Fibroblast of skin of left biceps (primary cell): ENCODE results near the gene KCTD6.

Source experiments
- DNase-seq, 2 experiments: peaks; one replicate each; pipeline ENCODE4 v3.0.0-alpha.2; 2013; ENCODE audit warnings: low read depth in 2 of 2

Gene KCTD6

GRCh38 chr3:58485801-58486435, 6.0 kb upstream of the KCTD6 start:
- no peak for DNase-seq

DNA sequence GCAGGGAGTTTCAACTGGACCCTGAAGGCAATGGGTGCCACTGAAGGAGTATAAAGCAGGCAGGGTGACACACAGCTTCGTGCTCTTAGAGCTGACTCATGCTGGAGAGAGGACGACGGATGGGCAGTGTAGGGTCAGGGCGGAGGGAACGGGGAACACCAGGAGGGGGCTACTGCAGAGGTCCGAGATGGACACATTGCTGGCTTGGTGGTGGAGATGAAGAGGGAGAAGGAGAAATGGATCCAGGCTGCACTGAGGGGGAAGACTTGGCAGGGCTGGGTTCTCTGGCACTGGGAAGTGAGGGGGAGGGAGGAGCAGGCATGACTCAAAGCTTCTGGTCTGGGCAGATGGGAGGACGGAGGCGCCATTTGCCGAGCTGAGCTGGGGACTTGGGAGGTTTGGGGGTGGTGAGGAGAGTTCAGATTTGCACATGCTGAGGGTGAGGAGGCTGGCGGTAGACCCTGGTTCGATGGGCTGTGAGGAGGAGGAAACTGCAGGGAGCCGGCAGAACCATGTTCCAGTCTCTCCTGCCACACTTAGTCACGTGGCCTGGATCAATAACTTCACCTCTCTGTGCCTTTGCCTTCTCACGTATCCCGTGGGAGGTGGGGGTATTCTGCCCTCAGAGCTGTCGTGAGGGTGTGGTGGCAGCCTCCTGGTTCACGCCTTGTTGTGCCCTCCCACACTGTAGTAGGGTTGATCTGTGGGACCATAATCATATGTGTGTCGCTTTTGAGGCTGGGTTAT, 4.6 kb upstream of the KCTD6 start:
- DNase-seq: no peak

DNA sequence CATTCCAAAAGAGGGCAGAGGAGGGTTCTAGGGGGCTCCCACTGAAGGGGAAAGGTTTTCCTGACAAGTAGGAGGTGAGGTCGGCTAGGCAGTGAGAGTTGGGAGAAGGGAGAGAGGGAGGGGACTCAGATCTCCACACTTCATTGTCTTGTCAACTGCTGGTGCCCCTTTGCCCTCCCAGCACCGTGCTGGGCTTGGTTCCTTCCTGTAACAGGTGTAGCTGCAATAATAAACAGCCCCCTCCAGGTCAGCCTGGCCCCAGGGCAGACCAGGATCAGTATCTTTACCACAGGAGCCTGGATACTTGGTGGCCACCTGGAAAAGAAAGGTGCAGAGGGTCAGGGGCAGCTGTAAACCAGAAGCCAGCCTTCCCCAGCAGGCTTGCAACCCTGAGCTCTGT, 2.9 kb upstream of the KCTD6 start:
- DNase-seq: no peak

GRCh38 chr3:58490860-58491501, 915 bp upstream of the KCTD6 start:
- no peak for DNase-seq

DNA sequence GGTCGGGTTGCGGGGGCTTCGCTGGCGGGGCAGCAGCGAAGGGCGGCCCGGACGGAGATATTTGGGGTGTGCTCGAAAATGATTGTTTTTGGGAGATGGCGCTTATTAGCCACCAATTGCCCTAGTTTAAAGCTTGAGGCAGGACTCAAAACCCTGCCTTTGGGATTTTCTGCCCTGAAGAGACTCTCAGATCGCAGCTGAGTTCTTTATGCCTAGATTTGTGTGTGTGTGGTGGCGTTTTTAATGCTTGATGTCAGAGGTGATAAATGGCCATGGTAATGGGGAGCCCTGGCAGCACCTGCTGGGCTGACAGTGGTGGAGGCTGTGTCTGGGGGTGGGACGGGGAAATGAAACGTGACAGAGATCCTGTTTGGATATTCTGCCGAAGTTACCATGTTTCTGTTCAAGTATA, 604 bp downstream of the KCTD6 start:
- no peak for DNase-seq

DNA sequence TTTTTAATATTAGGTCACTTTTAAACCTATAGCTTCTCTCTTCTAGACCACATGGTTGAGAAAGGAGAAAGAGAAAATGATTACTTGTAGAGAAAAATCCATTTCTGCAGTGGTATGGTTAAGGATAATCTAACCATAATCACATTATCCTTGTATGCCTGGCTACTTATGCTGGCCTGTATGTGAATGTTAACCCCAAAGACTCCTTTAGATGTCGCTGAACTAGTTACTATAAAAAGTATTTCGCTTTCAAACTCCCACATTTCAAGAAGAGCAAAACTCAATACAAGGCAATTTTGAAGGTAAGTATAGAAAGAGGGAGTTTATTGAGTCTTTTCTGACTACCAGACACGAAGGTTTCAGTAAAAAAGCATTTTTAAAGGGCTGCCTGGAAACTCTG, 2.2 kb downstream of the KCTD6 start:
- DNase-seq: no peak

DNA sequence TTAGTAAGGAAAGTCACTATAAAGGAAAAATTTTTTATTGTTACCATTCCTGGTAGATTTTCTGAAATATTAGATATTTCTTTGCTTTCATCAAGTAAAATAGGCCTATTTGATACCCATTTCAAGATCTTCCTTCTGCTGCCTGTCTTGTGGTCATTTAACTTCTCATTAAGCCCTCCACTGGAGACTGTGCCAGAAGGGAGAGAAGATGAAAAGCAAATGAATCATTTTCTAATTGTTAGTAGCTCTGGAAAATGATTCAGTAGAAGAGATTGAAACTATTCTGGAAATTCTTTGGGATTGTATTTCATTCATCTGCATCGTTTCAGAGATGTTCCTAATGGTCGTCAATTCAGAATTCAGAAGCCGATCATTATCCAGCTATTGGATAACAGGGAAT, 3.2 kb downstream of the KCTD6 start:
- DNase-seq: peak in 1 of 2 experiments; percentile 21

DNA sequence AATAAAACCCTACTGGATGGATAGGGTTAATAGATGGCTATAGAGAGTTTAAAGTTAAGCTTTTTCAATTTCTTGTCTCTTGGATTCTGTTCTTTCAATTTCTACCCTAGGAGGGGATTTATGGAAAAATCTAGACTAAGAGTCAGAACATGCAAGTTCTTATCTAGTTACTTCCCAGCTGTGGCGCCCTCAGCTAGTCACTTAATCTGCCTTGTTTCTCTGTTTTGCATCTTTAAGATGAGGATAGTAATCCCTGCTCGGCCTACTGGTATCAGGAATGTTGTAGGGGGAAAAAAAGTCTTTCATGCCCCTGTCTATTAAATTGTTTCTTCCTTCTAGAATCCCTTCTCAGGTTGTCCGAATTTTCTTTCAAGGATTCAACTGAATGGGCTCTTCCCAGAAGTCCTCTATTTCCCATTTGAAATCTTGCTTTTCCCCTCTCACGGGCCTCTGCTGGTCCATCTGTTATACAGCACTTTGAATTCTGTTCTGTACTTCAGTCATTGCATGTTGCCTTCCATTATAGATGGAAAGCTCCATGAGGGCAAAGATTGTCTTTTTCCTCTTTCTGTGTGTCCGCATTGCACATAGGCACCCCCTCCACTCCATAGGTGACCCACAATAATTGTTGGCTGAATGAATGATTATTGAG, 4.4 kb downstream of the KCTD6 start:
- DNase-seq: no peak

DNA sequence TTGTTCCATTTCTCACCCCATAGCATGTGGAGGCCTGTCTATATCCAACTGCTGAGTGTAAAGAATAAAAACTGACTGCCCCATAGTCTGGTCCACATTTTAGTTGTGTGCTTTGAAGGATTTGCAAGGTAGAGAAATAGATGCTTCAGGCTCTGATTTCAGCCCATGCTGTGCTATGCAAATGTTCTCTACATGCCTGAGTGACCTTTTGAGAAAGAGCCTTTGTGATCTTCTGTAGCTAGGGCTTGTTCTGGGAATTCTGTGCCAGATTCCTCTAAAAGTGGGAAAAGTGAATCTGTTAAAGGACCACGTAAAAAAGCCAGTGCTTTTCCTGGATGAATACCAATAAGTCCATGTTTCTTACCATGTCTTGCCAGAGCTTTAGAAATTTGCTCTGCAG, 5.2 kb downstream of the KCTD6 start:
- DNase-seq: no peak

- no peak for DNase-seq
These were observed 11.0 kb downstream of the KCTD6 start for GRCh38 chr3:58502872-58503271.

DNA sequence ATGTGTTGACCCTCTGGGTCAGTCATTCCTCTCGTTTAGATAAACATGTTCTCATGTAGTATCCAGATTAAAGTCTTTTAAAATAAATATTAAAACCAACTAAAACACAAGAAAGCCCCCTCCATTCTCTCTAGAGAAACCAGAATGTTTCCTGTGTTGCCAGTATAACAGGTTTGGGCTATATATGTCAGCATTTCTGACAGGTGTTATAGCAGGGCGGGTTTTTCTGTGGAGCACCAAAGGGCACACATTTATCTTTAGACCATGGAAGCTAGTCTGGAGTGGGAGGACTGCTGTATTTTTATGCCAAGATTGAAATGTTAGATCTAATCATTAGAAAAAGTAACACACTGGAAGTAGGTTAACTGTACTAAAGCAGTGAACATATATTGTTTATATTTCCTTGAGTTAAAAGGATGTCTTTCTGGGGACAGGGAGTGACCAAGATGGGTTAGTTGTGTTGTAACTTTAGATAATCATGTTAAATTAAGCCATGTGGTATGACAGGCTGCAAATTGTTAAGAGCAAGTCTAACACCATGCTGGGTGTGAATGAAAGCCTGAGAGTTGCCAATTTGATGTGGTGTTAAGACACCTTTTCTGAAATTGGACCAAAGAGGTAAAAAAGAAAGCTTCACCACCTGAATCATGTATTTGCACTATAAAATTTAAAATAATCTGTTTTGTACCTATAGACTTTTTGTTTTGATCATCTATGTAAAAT, 15.6 kb downstream of the KCTD6 start:
- DNase-seq: no peak

GRCh38 chr3:58508437-58508836, 16.5 kb downstream of the KCTD6 start:
- no peak for DNase-seq

DNA sequence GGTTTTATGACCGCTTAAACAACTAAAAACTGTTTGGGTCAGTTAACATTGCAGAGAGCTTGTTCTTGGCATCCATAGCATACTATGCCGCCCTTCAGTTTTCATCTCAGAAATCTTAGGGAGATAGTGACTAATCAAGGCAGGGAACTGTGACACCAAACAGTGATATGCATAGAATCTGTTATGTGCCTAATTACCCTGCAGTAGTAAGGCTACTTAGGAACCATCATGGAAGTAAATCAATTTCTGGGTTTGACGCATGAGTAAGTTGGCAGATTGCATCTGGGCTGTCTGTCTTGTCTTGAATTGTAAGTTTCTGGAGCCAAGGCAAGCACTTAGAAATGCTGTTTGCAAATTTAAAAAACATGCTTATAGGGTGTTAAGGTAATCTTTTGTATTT, 22.5 kb downstream of the KCTD6 start:
- DNase-seq: no peak

- no peak for DNase-seq
These were observed 26.4 kb downstream of the KCTD6 start for GRCh38 chr3:58518291-58518789.

GRCh38 chr3:58519668-58520402, 27.9 kb downstream of the KCTD6 start:
- DNase-seq: no peak

- no peak for DNase-seq
These were observed 28.8 kb downstream of the KCTD6 start for GRCh38 chr3:58520403-58521335.

- DNase-seq: no peak
These were observed 29.4 kb downstream of the KCTD6 start for GRCh38 chr3:58521336-58521670.

GRCh38 chr3:58521917-58522631, 30.2 kb downstream of the KCTD6 start:
- DNase-seq: no peak

- DNase-seq: no peak
These were observed 31.0 kb downstream of the KCTD6 start for GRCh38 chr3:58522759-58523425.
